Endodermal cell (in vitro differentiated cells): ENCODE data around the gene TACC3. TPM values are rescaled to one million over a fixed set of nuclear protein-coding genes. Genes with fewer than 3 reads are reported as not detected.
A peak's percentile ranks its signal among the peaks of the same experiment; 100 is the strongest.

Source experiments
- DNase-seq: peaks from one replicate; pipeline ENCODE4 v3.0.0-alpha.2; 2017
- H3K27ac ChIP-seq: 2 replicates; pipeline ENCODE4 v1.5.1; 2013; ENCODE audit warnings: mild to moderate bottlenecking, low read depth, low read length, moderate library complexity
- H3K27me3 ChIP-seq: 2 replicates; pipeline ENCODE4 v1.6.1; 2013; ENCODE audit warnings: mild to moderate bottlenecking, low read length, moderate library complexity; ENCODE audit not compliant: insufficient read depth, control insufficient read depth, poor library complexity, severe bottlenecking
- H3K36me3 ChIP-seq: 2 replicates; pipeline ENCODE4 v1.7.0; 2013; ENCODE audit warnings: mild to moderate bottlenecking, low read length, moderate library complexity; ENCODE audit not compliant: control insufficient read depth, insufficient read depth
- H3K4me1 ChIP-seq: one replicate; pipeline ENCODE4 v1.7.0; 2013; ENCODE audit warnings: low read length; ENCODE audit not compliant: control insufficient read depth, insufficient read depth
- H3K4me3 ChIP-seq: 2 replicates; pipeline ENCODE4 v1.5.1; 2013; ENCODE audit warnings: mild to moderate bottlenecking, low read length, moderate library complexity
- H3K9ac ChIP-seq: 2 replicates; pipeline ENCODE4 v1.6.1; 2013; ENCODE audit warnings: mild to moderate bottlenecking, low read length, moderate library complexity; ENCODE audit not compliant: poor library complexity, severe bottlenecking; ENCODE audit errors: extremely low read depth
- H3K9me3 ChIP-seq: 2 replicates; pipeline ENCODE4 v1.6.1; 2013; ENCODE audit warnings: mild to moderate bottlenecking, low read length, moderate library complexity; ENCODE audit not compliant: control insufficient read depth
- H3K27ac Mint-ChIP-seq: 2 replicates; pipeline ENCODE4 v1.8.0; 2020; ENCODE audit warnings: mixed read lengths
- H3K27me3 Mint-ChIP-seq: 2 replicates; pipeline ENCODE4 v1.8.0; 2021; ENCODE audit warnings: mild to moderate bottlenecking, mixed read lengths; ENCODE audit not compliant: insufficient read depth
- H3K36me3 Mint-ChIP-seq: 2 replicates; pipeline ENCODE4 v1.8.0; 2020; ENCODE audit warnings: low read depth, mixed read lengths
- H3K4me1 Mint-ChIP-seq: 2 replicates; pipeline ENCODE4 v1.8.0; 2020; ENCODE audit warnings: mixed read lengths
- H3K4me3 Mint-ChIP-seq: 2 replicates; pipeline ENCODE4 v1.8.0; 2020; ENCODE audit warnings: mild to moderate bottlenecking, moderate library complexity, mixed read lengths
- H3K9me3 Mint-ChIP-seq: 2 replicates; pipeline ENCODE4 v1.8.0; 2020; ENCODE audit warnings: mild to moderate bottlenecking, mixed read lengths
- CTCF ChIP-seq: fragments of 200-600 bp; sonication (generic); conservative IDR thresholded peaks from 2 replicates; pipeline ENCODE4 v1.5.0; 2021; ENCODE audit warnings: antibody characterized with exemption, mild to moderate bottlenecking
- WGBS, 2 experiments: methylation state at CpG; one replicate each; pipeline versions ENCODE4 v1.1.5 to v1.1.7; 2013; ENCODE audit warnings: missing lambda C conversion rate in 2 of 2, mixed read lengths in 1 of 2; ENCODE audit not compliant: insufficient coverage in 1 of 2, insufficient read length in 1 of 2; 5-methylcytosine and 5-hydroxymethylcytosine counted together
- long read RNA-seq, 4 experiments: library from polyadenylated mRNA in 2 of 4; library from RNA in 1 of 4; library from capped mRNA in 1 of 4; stranded (forward) in 3 of 4; unstranded in 1 of 4; transcript quantifications; one replicate each; pipeline ENCODE4 v2.0.0, GENCODE V29; 2020 to 2021; ENCODE audit warnings: inconsistent platforms in 1 of 4
- polyA plus RNA-seq, 2 experiments: library from polyadenylated mRNA; stranded (reverse); fragments of 50-300 nt; gene quantifications; one replicate each; pipeline ENCODE4 v1.2.3, GENCODE V29; 2013
- total RNA-seq, 2 donors: library from RNA; stranded (reverse); fragmentation: NEBNext Ultra II Directional in 1 of 2; extraction: Animal tissue kit (Norgen Biotek cat#: 25700) in 1 of 2; gene quantifications; 2 replicates in 1 of 2; 3 replicates in 1 of 2; pipeline ENCODE4 v1.2.1, GENCODE V29; 2021

Gene TACC3
- total RNA-seq, result 100 to 1,000 TPM; 113 to 182 TPM
- 142 TPM for polyA plus RNA-seq (2013, experiment 1 of 2)
- polyA plus RNA-seq (2013, experiment 2 of 2), result 150 TPM
- long read RNA-seq, experiment 1, partial matches to known transcripts, result 11 of 19 reads
- long read RNA-seq, experiment 1, other reads (novel, unspliced or antisense), result 6 of 19 reads
- long read RNA-seq, experiment 2, transcript TACC3-201 (16 exons, 2,781 nt), result major isoform, 159 of 204 reads
- long read RNA-seq, experiment 2, partial matches to known transcripts, result 22 of 204 reads
- long read RNA-seq, experiment 2, other reads (novel, unspliced or antisense), result 23 of 204 reads
- long read RNA-seq, experiment 3, transcript TACC3-201 (16 exons, 2,781 nt), result major isoform, 509 of 615 reads
- long read RNA-seq, experiment 3, partial matches to known transcripts, result 41 of 615 reads
- long read RNA-seq, experiment 3, other reads (novel, unspliced or antisense), result 61 of 615 reads
- long read RNA-seq, experiment 4, transcript TACC3-201 (16 exons, 2,781 nt), result major isoform, 6 of 16 reads
- long read RNA-seq, experiment 4, partial matches to known transcripts, result 7 of 16 reads
- long read RNA-seq, experiment 4, other reads (novel, unspliced or antisense), result 3 of 16 reads

GRCh38 chr4:1721003-1721665 is at the start of gene TACC3, which contains the start of gene TMEM129:
TACC3 (plus strand) TSS chr4:1721521; CDS start chr4:1723422, 1,901 bp downstream.
TMEM129 (minus strand) TSS chr4:1721323; CDS start chr4:1720837, 486 bp downstream.
- H3K36me3 ChIP-seq, result peaks cover 35% of the 10 kb centered on the region
- H3K4me3 Mint-ChIP-seq, result peak within 1 kb of the TSS; percentile 93
- 0% methylated on average over 18 to 72 of the region's 83 CpGs for WGBS, 2 experiments
- H3K36me3 Mint-ChIP-seq, result peaks cover 27% of the 10 kb centered on the region
- peak within 1 kb of the TSS; percentile 94 for H3K27ac Mint-ChIP-seq
- peak within 1 kb of the TSS; percentile 64 for H3K9ac ChIP-seq
- peaks cover 3% of the 10 kb centered on the region for H3K4me1 ChIP-seq
- no peaks in the 10 kb centered on the region for H3K9me3 ChIP-seq
- no peak for TF ChIP-seq CTCF
- no peaks in the 10 kb centered on the region for H3K27me3 ChIP-seq
- no peaks in the 10 kb centered on the region for H3K27me3 Mint-ChIP-seq
- H3K27ac ChIP-seq, result peak within 1 kb of the TSS; percentile 32
- H3K9me3 Mint-ChIP-seq, result no peaks in the 10 kb centered on the region
- peak within 1 kb of the TSS; percentile 82 for H3K4me3 ChIP-seq
- peaks cover 25% of the 10 kb centered on the region for H3K4me1 Mint-ChIP-seq
- DNase-seq, result peak; percentile 99

- Mint-ChIP-seq H3K27ac (no peak overlapping the region), H3K27me3 (no peaks in the 10 kb centered on the region), H3K4me3 (no peak overlapping the region), H3K36me3 (no peaks in the 10 kb centered on the region), H3K4me1 (no peaks in the 10 kb centered on the region), H3K9me3 (no peaks in the 10 kb centered on the region)
- H3K9me3 ChIP-seq, result no peaks in the 10 kb centered on the region
- H3K36me3 ChIP-seq, result no peaks in the 10 kb centered on the region
- H3K27me3 ChIP-seq, result no peaks in the 10 kb centered on the region
- no peaks in the 10 kb centered on the region for H3K4me1 ChIP-seq
- no peak for TF ChIP-seq CTCF
- WGBS, 2 experiments, result 85 to 91% methylated on average over 17 to 20 of the region's 20 CpGs
- H3K9ac ChIP-seq, result no peak overlapping the region
- no peak for DNase-seq
- no peak overlapping the region for H3K4me3 ChIP-seq
- H3K27ac ChIP-seq, result no peak overlapping the region
Observed at GRCh38 chr4:1673671-1674070, 47.6 kb upstream of the TACC3 start.

GRCh38 chr4:1674682-1675081 is 46.6 kb upstream of the TACC3 start:
- no peak overlapping the region for H3K4me3 Mint-ChIP-seq
- H3K36me3 ChIP-seq, result no peaks in the 10 kb centered on the region
- H3K27ac ChIP-seq, result no peak overlapping the region
- no peaks in the 10 kb centered on the region for H3K9me3 Mint-ChIP-seq
- 72 to 74% methylated on average over 9 of the region's 9 CpGs for WGBS, 2 experiments
- no peak overlapping the region for H3K9ac ChIP-seq
- no peak for DNase-seq
- no peaks in the 10 kb centered on the region for H3K27me3 Mint-ChIP-seq
- no peaks in the 10 kb centered on the region for H3K27me3 ChIP-seq
- no peaks in the 10 kb centered on the region for H3K4me1 ChIP-seq
- no peaks in the 10 kb centered on the region for H3K4me1 Mint-ChIP-seq
- H3K27ac Mint-ChIP-seq, result peak overlapping the region; percentile 6
- no peaks in the 10 kb centered on the region for H3K9me3 ChIP-seq
- no peak for TF ChIP-seq CTCF
- H3K36me3 Mint-ChIP-seq, result no peaks in the 10 kb centered on the region
- H3K4me3 ChIP-seq, result no peak overlapping the region
